Activated T-helper 1 cell treated with anti-CD3 and anti-CD28 coated beads, Interleukin-2, amount 50 U/mL, for 16 hours (primary cell): ENCODE results near the gene SNURF.
"Not testable (repeated sequence)": the region's sequence is repeated elsewhere in the genome, so short reads cannot be mapped to it uniquely, and the experiment has no call there.

Experiments used
- DNase-seq, 2 donors: peaks; one replicate each; pipeline ENCODE4 v3.0.0-alpha.2; 2020; ENCODE audit warnings: low read depth in 1 of 2, low spot score in 1 of 2

Gene SNURF, protein sequence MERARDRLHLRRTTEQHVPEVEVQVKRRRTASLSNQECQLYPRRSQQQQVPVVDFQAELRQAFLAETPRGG

DNA sequence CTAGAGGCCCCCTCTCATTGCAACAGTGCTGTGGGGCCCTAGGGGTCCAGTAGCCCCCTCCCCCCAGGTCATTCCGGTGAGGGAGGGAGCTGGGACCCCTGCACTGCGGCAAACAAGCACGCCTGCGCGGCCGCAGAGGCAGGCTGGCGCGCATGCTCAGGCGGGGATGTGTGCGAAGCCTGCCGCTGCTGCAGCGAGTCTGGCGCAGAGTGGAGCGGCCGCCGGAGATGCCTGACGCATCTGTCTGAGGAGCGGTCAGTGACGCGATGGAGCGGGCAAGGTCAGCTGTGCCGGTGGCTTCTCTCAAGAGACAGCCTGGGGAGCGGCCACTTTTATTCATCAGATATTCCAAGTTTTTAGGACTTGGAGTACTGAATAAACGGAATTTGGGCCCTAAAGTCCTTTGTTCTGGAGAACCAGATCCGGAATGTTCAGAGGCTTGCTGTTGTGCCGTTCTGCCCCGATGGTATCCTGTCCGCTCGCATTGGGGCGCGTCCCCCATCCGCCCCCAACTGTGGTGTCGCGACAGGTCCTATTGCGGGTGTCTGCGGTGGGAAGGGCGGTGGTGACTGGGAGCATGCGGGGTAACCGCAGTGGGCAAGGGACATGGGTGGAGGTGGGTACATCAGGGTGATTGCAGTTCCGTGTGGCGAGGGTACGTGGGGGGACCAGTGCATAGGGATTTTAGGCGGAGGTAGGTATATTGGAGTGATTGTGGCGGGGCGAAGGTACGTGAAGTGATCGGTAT, at the start of gene SNURF, which contains the start of gene SNRPN:
Gene SNURF, plus strand, starts transcription at position 205 of the 748 bp plus-strand sequence. Its CDS starts 62 bp downstream, at position 267.
Gene SNRPN, plus strand, starts transcription at position 205 of the 748 bp plus-strand sequence. CDS start 19,467 bp downstream, outside the sequence.
- DNase-seq = peak; percentile 26 to 32

DNA sequence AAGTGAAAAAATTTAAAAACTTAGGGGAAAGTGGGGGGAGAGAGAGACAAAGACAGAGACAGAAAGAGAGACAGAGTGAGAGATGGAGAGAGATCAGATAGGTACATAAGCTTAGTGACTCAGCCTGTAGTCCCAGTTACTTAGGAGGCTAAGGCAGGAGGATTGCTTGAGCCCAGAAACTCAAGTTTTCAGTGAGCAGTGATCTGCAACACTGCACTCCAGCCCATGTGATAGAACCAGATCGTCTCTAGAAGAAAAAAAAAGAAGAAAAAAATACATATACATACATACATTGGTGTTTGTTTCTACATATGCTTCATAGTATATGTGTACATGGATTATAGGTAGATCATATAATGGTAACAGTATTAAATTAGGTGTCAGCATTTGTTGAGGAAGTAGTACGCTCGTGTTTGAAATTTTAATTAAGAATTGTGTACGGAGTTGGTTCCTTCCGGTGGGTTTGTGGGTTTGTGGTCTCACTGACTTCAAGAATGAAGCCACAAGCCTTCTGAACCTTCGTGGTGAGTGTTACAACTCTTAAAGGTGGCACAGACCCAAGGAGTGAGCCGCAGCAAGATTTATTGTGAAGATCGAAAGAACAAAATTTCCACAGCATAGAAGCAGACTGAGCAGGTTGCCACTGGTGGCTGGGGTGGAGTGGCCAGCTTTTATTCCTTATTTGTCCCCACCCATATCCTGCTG, 38.3 kb upstream of the SNURF start:
- no peak for DNase-seq

DNA sequence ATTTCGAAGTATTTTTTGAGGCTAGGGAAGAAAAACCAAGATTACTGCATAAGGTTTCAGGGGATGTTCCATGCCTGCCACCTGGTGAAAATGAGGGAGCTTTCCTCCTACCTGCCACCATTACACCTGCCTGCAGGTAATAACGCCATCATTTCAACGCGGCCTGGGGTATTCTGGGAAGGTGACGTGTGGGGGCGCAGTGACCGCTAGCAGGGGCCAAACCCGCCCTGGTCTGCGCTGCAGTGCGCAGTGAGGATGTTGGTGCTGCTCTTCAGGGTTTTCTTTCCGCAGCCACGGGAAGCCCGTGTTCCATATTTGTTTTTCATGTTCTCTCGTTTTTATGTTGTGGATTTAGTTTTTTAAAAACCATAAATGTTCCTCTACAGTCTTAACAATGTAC, 37.4 kb upstream of the SNURF start:
- no peak for DNase-seq

DNA sequence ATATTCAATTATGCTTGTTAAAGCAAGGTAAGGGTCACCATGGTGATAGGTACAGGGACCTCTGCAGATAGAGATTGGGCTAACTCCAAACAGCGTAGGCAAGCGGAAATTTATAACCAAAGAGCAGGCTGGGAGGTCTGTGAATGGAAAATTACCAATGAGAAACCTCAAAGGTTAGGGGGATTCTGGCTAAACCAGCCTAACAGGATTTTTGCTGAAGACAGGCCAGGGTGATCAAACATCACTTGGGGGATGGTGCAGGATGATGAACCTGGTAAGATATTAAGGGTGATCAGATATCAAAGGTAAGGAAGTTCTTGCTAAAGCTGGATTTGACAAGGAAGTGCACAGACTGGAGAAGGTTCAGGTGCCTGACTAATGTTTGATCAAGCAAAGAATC, 35.3 kb upstream of the SNURF start:
- no peak for DNase-seq

DNA sequence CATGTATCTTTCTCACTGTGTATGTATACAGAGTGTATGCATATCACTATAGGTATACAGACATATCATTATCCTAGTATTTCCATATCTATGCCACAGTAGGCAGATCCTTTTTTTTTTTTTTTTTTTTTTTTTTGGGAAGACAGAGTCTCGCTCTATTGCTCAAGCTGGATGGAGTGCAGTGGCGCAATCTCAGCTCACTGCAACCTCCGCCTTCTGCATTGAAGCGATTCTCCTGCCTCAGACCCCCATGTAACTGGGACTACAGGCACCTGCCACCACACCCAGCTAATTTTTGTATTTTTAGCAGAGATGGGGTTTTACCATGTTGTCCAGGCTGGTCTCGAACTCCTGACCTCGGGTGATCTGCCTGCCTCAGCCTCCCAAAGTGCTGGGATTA, 32.0 kb upstream of the SNURF start:
- DNase-seq = not testable (repeated sequence)

DNA sequence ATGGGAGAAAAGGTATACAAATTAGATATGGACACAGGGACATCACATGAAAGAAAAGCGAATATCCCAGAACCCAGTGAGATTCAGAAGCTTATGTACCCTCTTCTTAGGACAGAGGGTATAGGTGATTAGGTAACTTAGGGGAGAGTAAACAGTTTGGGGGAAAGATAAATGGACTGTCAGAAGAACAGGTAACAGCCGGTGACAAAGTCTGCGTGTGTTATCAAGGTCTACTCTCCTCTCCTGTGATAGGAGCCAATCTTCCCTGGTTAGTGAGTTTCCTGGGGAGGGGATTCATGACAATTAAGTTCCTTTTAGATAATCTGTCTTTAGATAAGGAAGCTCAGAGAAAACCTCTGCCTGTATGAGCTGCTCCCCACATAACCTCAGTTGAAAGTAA, 30.6 kb upstream of the SNURF start:
- DNase-seq = no peak

DNA sequence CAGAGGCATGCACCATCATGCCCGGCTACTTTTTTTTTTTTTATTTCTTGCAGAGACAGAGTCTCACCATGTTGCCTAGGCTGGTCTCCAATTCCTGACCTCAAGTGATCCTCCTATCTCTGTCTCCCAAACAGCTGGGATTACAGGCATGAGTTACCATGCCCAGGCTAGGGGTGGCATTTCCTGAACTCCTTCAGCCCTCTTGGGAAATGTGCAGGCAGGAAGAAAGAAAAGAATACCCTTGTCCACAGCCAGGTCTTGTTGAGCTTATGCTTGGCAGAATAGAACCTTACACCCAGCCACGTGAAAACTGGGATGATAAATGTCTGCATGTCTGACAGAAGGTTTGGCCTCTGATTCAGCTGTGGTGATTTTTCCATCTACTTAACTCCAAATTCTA, 30.2 kb upstream of the SNURF start:
- DNase-seq = no peak

DNA sequence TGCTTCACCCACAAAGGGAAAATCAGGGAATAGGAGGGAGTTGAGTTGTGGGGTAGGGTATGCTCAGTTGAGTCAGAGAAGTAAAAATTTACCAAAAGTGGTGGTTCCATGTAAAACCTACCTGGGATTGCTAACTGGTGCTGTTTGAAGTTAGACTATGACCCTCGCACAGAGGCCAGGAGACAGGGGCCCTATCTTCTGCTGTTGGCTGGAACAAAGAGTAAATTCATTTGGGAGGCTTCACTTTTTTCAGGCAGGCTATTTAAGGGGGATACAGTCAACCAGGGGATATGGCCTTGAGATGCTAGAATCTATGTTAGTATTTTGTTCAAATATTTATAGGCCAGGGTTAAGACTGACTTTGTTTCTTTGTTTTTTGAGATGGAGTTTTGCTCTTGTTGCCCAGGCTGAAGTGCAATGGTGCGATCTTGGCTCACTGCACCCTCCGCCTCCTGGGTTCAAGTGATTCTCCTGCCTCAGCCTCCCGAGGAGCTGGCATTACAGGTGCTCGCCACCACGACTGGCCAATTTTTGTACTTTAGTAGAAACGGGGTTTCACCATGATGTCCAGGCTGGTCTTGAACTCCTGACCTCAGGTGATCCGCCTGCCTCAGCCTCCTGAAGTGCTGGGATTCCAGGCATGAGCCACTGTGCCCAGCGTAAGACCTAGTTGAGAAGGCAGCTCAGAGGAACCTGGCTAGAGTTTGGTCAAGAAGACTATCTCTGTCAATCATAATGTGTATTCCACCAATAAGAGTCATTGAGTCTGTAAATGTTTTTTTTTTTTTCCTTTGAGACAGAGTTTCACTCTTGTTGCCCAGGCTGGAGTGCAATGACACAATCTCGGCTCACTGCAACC, 22.7 kb upstream of the SNURF start:
- not testable (repeated sequence) for DNase-seq

DNA sequence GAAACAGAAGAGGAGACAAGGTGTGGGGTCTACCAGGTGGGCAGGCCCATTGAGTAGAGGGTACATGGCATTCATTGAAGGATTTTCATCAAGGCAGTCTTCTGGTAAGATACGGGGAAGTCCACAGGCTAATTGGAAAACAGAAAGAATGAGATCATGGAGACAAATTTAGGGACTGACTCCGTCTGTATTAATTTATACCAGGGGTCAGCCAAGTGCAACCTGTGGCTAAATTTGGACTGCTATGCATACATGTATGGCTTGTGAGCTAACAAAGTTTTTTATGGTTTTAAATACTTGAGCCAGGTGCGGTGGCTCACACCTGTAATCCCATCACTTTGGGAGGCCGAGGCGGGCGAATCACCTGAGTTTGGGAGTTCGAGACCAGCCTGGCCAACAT, 21.1 kb upstream of the SNURF start:
- no peak for DNase-seq

DNA sequence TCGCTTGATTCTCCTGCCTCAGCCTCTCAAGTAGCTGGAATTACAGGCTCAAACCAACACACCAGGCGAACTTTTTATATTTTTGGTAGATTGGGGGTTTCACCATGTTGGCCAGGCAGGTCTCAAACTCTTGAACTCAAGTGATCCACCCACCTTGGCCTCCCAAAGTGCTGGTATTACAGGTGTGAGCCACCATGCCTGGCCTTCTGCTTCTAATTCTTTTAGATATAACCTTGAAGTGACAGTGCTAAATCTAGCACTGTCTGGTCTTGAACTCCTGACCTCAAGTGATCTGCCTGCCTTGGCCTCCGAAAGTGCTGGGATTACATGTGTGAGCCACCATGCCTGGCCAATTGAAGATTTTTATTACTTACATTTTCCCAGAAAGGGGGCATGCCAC, 16.6 kb upstream of the SNURF start:
- not testable (repeated sequence) for DNase-seq

DNA sequence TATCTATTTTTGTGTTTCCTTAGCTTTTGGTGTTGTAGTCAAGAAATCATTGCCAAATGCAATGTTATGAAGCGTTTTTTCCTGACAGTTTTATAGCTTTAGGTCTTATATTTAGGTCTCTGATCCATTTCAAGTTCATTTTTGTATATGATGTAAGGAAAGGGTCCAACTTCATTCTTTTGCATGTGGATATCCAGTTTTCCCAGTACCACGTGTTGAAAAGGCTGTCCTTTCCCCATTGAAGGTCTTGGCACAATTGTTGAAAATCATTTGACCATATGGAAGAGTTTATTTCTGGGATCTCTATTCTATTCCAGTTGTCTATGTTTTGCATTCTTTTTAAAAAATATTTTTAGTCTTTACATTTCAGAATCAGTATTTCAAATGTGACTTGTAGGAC, 14.6 kb upstream of the SNURF start:
- no peak for DNase-seq

DNA sequence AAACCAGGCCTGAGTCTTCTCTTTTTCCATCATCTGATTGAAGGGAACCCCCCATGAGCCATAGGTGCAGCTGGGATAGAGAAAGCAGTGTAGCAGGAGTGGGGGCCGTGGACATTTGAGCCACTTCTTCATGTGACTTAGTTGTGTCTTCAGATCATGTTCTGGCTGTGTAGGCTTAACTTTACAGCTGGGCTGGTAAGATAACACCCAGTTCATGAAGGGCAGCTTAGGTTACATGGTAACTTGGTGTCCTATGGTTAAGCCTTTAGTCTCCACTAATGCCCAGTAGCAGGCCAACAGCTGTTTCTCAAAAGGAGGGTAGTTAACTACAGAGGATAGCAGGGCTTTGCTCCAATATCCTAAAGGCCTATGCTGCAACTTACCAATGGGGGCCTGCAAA, 11.4 kb upstream of the SNURF start:
- no peak for DNase-seq

DNA sequence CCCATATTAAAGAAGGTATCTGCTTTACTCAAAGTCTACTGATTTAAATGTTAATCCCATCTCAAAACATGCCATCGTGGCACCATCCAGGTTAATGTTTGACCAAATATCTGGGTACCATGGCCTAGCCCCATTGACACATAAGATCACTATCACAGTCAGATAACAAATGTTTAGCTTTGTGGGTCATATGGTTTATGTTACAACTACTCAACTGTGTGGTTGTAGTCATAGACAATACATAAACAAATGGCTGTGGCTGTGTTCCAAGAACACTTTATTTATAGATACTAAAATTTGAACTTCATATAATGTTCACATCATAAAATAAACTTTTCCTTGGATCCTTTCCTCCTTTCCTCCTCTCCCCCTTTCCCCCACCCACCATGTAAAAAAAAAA, 9.8 kb upstream of the SNURF start:
- no peak for DNase-seq

DNA sequence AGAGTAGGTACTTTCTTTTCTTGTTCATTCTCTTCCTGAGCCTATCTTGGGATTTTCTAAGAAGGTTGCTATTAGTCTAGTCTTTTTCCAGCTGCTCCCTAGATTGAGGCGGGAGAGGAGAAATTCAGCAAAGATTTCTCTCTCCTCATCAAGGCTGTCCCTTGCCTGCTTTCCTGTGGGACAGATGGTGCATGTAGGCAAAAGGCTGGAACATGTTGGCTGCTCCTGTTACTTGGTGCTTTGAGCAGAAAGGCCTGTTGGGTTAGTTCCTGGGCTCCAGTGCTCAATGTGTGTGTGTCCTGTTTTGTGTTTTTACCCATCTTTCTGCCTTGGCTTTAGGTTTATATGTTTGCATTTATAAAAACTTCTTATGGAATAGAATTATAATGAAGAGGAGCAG, 9.1 kb upstream of the SNURF start:
- no peak for DNase-seq

DNA sequence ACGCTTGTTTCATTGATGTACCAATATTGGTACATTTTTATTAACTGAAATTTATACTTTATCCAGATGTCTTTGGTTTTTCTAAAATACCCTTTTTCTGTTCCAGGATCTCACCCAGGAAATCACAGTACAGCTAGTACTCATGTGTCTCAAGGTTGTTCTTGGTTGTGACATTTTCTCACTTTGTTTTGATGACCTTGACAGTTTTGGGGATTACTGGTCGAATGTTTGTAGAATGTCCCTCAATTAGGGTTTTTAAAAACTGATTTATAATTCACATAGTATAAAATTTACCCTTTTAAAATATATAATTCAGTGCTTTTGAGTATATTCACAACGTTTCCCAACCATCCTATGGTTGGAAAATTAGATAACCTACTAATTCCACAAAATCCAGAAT, 6.3 kb upstream of the SNURF start:
- no peak for DNase-seq

DNA sequence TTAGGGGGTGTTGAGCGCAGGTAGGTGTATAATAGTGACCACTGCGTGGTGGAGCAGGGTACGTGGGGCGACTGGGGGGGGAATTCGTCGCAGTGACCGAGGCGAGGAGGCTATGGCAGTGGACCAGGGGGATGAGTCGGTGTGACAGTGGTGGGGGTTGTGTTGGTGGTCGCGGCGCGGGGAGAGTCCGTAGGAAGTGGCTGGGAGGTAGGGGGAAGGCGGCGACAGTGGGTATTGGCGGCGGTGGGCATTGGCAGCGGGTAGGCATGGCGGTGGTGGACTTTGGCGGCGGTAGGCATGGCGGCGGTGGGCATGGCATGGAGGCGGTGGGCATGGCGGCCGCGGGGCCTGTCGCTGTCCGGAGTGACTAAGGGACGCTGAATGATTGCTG, 739 bp downstream of the SNURF start:
- no peak for DNase-seq

DNA sequence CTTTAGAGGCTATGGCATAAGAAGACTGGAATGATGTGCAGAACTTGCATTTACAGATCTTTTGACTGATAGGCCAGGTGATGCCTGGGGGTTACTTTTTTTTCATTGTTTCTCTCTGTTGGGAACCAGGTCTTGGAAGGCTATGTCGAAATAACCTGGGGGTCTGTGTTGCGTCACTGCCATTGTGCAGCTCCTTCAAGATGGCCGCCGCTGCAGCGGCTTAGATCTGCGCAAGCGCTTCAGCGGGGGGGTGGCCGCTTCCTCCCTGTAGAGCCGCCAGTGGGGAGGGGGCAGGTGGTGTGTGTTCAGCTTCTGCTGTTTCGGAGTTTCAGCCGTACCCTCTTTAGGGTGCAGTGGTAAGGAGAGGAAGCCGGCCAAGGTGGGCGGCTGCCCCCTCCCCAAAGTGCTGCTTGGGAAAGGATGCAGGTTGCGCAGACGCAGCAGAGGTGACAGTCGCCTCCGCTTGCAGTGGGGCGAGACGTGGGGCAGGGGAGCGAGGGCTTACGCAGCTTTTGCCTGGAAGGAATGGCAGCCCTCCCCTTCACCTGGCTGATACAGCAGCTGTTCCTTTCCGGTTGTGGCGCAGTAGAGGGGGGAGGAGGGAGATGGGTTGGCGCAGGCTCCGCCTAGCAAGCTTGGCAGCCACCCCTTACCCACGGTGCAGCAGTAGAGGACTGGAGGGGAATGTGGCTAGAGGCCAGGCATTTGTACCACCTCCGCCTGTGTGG, 1.5 kb downstream of the SNURF start:
- DNase-seq = peak; percentile 21 to 61

DNA sequence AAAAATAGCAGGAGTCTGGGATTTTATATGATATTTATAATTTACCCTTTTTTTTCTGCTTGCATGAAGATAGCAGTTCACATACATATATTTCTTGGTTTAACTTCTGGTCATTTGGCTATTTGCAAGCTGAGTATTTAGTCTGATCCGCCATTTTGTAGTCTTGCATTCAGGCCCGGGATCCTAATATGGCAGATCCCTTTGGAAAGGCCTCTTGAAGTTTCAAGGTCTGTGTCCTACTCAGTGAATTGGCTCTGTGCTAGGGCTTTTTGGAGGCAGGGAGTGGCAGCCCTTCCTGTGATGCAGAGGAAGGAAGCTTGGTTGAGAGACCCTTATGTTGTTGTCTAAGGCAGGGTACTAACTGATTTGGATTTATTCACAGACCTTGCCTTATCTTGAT, 2.9 kb downstream of the SNURF start:
- no peak for DNase-seq

DNA sequence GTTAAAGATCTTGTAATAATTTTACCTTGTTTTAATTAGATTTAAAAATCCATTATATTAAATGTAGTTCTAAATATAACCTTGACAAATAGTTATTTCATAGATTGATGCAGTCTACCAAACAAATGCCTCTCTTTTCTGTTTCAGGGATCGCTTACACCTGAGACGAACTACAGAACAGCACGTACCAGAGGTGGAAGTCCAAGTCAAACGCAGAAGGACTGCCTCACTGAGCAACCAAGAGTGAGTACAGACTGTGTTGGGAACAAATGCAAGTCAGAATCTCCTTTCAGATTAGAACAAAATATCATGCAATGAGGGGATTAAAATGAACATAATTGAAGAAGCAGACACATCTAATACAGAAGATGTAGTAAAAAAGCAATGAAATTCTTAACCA, 7.2 kb downstream of the SNURF start:
- no peak for DNase-seq

DNA sequence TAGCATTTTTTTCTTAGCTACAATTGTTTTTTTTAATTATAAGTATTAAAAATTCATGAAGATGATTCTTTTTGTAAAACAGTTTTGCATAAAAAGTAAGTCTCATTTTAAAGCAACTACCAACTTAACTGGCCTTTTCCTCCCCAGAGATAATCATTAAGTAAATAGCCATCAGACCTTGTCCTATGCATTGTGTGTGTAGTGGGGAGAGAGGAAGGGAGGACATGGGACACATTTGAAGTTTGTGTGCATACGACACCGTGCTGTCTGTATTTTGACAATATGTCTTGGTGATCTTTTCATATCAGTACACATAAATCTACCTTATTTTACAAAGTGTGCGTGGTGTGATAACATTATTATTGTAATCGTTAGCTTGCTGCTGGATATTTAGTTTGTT, 8.1 kb downstream of the SNURF start:
- DNase-seq = no peak
